WTC11 (cell line): ENCODE measurements around the gene SFI1. TPM values are rescaled to one million over a fixed set of nuclear protein-coding genes. Genes with fewer than 3 reads are reported as not detected.
"Not testable (repeated sequence)": the region's sequence is repeated elsewhere in the genome, so short reads cannot be mapped to it uniquely, and the experiment has no call there.

Source experiments
- ATAC-seq: fragments of 200-7000 bp; cut with Tn5 transposase; 2 replicates; pipeline ENCODE4 v1.10.0; 2021; ENCODE audit warnings: mild to moderate bottlenecking, moderate library complexity
- CTCF ChIA-PET: fragments of 300-600 bp; sonication (Branson Sonifier 250); formaldehyde crosslinking; loops from one replicate; lab custom pipeline; 2021; ENCODE audit warnings: antibody characterized with exemption; lab: Charles Lee
- POLR2A ChIA-PET: fragments of 350-600 bp; sonication (Branson Sonifier 250); formaldehyde crosslinking; loops from one replicate; lab custom pipeline; 2021; ENCODE audit warnings: antibody characterized with exemption; lab: Charles Lee
- DNase-seq: peaks from one replicate; pipeline ENCODE4 v3.0.0; 2021; ENCODE audit warnings: low spot score
- H3K27ac Mint-ChIP-seq: 2 replicates; pipeline ENCODE4 v1.8.0; 2021; ENCODE audit warnings: mixed read lengths
- H3K27me3 Mint-ChIP-seq: 2 replicates; pipeline ENCODE4 v1.8.0; 2021; ENCODE audit warnings: low read depth, mild to moderate bottlenecking, moderate library complexity, mixed read lengths
- H3K36me3 Mint-ChIP-seq: 2 replicates; pipeline ENCODE4 v1.8.0; 2021; ENCODE audit warnings: mixed read lengths
- H3K4me1 Mint-ChIP-seq: 2 replicates; pipeline ENCODE4 v1.8.0; 2022; ENCODE audit warnings: mixed read lengths
- H3K4me3 Mint-ChIP-seq: 2 replicates; pipeline ENCODE4 v1.8.0; 2021; ENCODE audit warnings: mild to moderate bottlenecking, moderate library complexity, mixed read lengths
- H3K9me3 Mint-ChIP-seq: 2 replicates; pipeline ENCODE4 v1.8.0; 2021; ENCODE audit warnings: mixed read lengths
- ARID4B ChIP-seq: sonication (generic); formaldehyde crosslinking; IDR thresholded peaks from 2 replicates; pipeline ENCODE4 v1.8.0; 2023; ENCODE audit warnings: missing genetic modification reagents, mild to moderate bottlenecking, borderline replicate concordance
- ESRRA ChIP-seq: sonication (generic); formaldehyde crosslinking; IDR thresholded peaks from 2 replicates; pipeline ENCODE4 v1.8.1; 2022; ENCODE audit warnings: mild to moderate bottlenecking, missing genetic modification reagents, borderline replicate concordance
- FOXJ3 ChIP-seq: sonication (generic); formaldehyde crosslinking; IDR thresholded peaks from 2 replicates; pipeline ENCODE4 v1.9.0; 2021; ENCODE audit warnings: missing genetic modification reagents, mild to moderate bottlenecking, borderline replicate concordance
- FOXP4 ChIP-seq: sonication (generic); formaldehyde crosslinking; IDR thresholded peaks from 2 replicates; pipeline ENCODE4 v1.8.0; 2022; ENCODE audit warnings: mild to moderate bottlenecking, missing genetic modification reagents
- KAT7 ChIP-seq: sonication (generic); formaldehyde crosslinking; IDR thresholded peaks from 2 replicates; pipeline ENCODE4 v1.8.1; 2023; ENCODE audit warnings: missing genetic modification reagents, mild to moderate bottlenecking, borderline replicate concordance
- MYBL2 ChIP-seq: sonication (generic); formaldehyde crosslinking; IDR thresholded peaks from 2 replicates; pipeline ENCODE4 v1.8.1; 2023; ENCODE audit warnings: mild to moderate bottlenecking, moderate library complexity, missing genetic modification reagents
- RORB ChIP-seq: fragments of 250-450 bp; sonication (Bioruptor Pico); IDR thresholded peaks from 2 replicates; pipeline ENCODE4 v1.9.0; 2021; ENCODE audit warnings: mild to moderate bottlenecking
- ZNF121 ChIP-seq: sonication (generic); formaldehyde crosslinking; IDR thresholded peaks from 2 replicates; pipeline ENCODE4 v1.8.0; 2023; ENCODE audit warnings: missing genetic modification reagents
- total RNA-seq: library from RNA; stranded (reverse); gene quantifications from 3 replicates; pipeline ENCODE4 v1.2.3, GENCODE V29; 2021
- TF ChIP-seq, protein P1 (sequence below): fragments of 250-450 bp; sonication (Bioruptor Pico); IDR thresholded peaks from 2 replicates; pipeline ENCODE4 v1.9.0; 2021; ENCODE audit warnings: mild to moderate bottlenecking, borderline replicate concordance

Gene SFI1
- total RNA-seq, 1 experiment from 2014 or later: 43.6 TPM

- TF ChIP-seq ARID4B (CRISPR knock-in tag) (no peak), KAT7 (no peak), FOXP4 (CRISPR knock-in tag) (no peak), MYBL2 (CRISPR knock-in tag) (no peak)
- TF ChIP-seq, protein P1, sequence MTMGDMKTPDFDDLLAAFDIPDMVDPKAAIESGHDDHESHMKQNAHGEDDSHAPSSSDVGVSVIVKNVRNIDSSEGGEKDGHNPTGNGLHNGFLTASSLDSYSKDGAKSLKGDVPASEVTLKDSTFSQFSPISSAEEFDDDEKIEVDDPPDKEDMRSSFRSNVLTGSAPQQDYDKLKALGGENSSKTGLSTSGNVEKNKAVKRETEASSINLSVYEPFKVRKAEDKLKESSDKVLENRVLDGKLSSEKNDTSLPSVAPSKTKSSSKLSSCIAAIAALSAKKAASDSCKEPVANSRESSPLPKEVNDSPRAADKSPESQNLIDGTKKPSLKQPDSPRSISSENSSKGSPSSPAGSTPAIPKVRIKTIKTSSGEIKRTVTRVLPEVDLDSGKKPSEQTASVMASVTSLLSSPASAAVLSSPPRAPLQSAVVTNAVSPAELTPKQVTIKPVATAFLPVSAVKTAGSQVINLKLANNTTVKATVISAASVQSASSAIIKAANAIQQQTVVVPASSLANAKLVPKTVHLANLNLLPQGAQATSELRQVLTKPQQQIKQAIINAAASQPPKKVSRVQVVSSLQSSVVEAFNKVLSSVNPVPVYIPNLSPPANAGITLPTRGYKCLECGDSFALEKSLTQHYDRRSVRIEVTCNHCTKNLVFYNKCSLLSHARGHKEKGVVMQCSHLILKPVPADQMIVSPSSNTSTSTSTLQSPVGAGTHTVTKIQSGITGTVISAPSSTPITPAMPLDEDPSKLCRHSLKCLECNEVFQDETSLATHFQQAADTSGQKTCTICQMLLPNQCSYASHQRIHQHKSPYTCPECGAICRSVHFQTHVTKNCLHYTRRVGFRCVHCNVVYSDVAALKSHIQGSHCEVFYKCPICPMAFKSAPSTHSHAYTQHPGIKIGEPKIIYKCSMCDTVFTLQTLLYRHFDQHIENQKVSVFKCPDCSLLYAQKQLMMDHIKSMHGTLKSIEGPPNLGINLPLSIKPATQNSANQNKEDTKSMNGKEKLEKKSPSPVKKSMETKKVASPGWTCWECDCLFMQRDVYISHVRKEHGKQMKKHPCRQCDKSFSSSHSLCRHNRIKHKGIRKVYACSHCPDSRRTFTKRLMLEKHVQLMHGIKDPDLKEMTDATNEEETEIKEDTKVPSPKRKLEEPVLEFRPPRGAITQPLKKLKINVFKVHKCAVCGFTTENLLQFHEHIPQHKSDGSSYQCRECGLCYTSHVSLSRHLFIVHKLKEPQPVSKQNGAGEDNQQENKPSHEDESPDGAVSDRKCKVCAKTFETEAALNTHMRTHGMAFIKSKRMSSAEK (CRISPR knock-in tag): no peak
Measured at GRCh38 chr22:31503211-31503964, 7.1 kb downstream of the SFI1 start (continued).

- H3K4me3 Mint-ChIP-seq: no peak overlapping the region
- ATAC-seq: no peak
- no peak overlapping the region for H3K27ac Mint-ChIP-seq
Measured at GRCh38 chr22:31504282-31504681, 7.9 kb downstream of the SFI1 start.

DNA sequence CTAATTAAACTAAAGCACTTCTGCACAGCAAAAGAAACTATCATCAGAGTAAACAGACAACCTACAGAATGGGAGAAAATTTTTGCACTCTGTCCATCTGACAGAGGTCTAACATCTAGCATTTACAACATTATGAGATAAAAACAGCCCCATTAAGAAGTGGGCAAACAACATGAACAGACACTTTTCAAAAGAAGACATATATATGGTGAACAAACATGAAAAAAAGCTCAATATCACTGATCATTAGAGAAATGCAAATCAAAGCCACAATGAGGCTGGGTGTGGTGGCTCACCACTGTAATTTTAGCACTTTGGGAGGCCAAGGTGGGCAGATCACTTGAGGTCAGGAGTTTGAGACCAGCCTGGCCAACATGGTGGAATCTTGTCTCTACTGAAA lies 11.2 kb downstream of the SFI1 start:
- H3K27me3 Mint-ChIP-seq, H3K27ac Mint-ChIP-seq, H3K4me1 Mint-ChIP-seq, DNase-seq, POLR2A ChIA-PET, H3K9me3 Mint-ChIP-seq, H3K4me3 Mint-ChIP-seq, ATAC-seq: not testable (repeated sequence)
- peaks cover 21% of the 10 kb centered on the region for H3K36me3 Mint-ChIP-seq
- CTCF ChIA-PET: interaction anchor here (1.2 kb wide), 1 partner anchor 12 kb away, joined by 3 read pairs; the partner anchor contains the start of gene SFI1

More at GRCh38 chr22:31504282-31504681, 7.9 kb downstream of the SFI1 start:
- ChIA-PET POLR2A (no interaction called here), CTCF (no interaction called here)
- Mint-ChIP-seq H3K4me1 (peaks cover 10% of the 10 kb centered on the region), H3K27me3 (no peaks in the 10 kb centered on the region), H3K36me3 (peaks cover 14% of the 10 kb centered on the region), H3K9me3 (peaks cover 9% of the 10 kb centered on the region)
- TF ChIP-seq RORB (CRISPR knock-in tag): no peak
- no peak for DNase-seq

DNA sequence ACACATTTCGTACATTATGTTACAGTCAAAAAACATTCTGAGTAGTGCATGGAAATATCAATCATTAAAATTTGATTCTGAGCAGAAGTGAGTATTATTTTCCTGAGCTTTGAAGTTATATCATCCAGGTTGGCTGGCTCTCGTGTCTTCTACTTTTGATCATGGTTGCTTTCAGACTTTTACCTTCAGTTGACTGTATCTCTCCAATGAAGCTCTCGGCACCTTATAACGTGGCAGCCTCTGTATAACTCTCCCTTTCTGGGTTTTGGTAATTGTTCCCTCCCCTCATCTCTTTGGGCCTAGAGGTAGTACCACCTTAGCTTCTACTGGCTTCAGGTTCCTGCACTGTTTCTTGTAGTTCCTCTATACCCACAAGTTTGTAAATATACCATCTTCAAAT lies 12.2 kb downstream of the SFI1 start:
- Mint-ChIP-seq H3K27ac (no peak overlapping the region), H3K4me1 (peaks cover 4% of the 10 kb centered on the region)
- CTCF ChIA-PET: interaction anchor here (1.2 kb wide), 1 partner anchor 13 kb away, joined by 3 read pairs; the partner anchor contains the start of gene SFI1
- no peak for TF ChIP-seq ZNF121 (CRISPR knock-in tag)
- TF ChIP-seq ESRRA (CRISPR knock-in tag): no peak
- TF ChIP-seq FOXJ3: no peak
- TF ChIP-seq, protein P1 (CRISPR knock-in tag): no peak
- TF ChIP-seq, all 79 proteins: peak for 0
- peaks cover 9% of the 10 kb centered on the region for H3K9me3 Mint-ChIP-seq
- DNase-seq: no peak
- no peaks in the 10 kb centered on the region for H3K27me3 Mint-ChIP-seq
- POLR2A ChIA-PET: no interaction called here
- no peak for ATAC-seq
- peaks cover 25% of the 10 kb centered on the region for H3K36me3 Mint-ChIP-seq
- H3K4me3 Mint-ChIP-seq: no peak overlapping the region
